GDM1 (cell line): ENCODE data around the gene SBK2.
A peak's percentile ranks its signal among the peaks of the same experiment; 100 is the strongest.
"Not testable (repeated sequence)": the region's sequence is repeated elsewhere in the genome, so short reads cannot be mapped to it uniquely, and the experiment has no call there.

Experiments
- DNase-seq: peaks from one replicate; lab custom pipeline; 2025; lab: John Stamatoyannopoulos, UW

SBK2 gene

DNA sequence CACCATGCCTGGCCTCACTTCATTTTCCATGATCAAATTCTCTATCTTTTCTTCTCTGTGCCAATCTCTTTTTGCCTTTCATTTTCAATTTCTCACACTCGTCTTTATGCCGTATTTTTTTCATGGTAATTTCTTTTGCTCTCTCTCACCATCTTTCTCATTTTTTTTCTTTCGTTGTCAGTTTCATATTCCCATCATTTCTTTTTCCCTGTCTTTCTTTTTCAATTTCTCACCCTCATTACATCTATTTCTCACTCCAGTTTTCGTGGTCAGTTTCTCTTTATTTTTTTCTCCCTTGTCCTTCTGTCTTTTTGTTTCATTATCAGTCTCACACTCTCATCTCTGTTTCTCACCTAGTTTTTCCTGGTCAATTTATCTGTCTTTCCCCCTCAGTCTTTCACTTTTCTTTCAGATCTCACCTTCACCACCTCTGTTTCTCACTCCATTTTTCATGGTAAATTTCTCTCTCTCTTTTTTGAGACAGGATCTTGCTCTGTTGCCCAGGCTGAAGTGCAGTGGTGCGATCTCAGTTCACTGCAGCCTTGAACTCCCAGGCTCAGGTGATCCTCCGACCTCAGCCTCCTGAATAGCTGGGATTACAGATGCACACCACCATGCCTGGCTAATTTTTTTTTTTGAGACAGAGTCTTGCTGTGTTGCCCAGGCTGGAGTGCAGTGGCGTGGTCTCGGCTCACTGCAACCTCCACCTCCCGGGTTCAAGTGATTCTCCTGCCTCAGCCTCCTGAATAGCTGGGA is 34.6 kb downstream of the SBK2 start:
- no peak for DNase-seq

DNA sequence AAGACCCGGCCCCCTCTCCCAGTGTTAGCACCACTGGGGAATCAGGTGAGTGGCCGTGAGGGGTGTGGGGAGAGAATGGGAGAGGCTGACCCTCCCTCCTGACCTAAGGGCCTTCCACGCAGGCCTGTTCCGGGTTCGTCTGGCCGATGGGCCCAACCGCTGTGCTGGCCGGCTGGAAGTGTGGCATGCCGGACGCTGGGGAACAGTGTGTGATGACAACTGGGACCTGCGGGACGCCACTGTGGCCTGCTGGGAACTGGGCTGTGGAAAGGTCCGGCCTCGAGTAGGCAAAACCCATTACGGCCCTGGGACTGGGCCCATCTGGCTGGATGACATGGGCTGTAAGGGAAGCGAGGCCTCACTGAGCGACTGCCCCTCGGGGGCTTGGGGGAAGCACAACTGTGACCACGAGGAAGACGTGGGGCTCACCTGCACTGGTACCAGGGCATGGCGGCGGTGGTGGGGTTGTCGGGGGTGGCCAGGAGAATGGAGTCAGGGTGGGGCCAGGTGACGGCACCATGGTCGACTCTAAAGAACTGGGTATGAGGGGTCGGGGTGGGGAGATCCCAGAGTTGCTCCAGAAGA is 36.5 kb downstream of the SBK2 start:
- DNase-seq, result no peak

DNA sequence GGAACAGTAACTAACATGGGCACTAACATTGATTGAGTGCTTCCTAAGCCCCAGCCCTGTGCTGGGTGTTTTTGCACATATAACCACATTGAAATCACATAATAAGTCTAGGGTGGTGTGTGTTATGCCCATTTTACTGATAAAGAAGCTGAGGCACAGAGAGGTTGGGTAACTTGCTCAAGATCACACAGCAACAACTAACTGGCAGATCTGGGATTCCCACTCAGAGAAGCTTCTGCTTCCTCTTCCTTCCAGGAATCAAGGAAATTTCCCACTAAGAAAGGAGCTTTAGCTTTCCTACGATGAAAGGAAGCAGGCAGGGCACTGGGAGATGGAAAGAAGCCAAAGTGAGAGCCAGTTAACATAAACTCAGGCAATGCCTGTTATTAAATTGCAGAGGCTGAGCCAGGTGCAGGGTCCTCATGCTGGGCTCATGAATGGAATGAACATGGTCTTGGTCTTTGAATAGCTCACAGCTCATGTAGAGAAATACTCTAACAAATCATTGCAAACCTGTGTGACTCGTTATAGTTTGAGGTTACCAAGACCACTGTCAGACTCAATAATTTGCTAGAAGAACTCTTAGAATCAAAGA is 38.6 kb downstream of the SBK2 start:
- no peak for DNase-seq

DNA sequence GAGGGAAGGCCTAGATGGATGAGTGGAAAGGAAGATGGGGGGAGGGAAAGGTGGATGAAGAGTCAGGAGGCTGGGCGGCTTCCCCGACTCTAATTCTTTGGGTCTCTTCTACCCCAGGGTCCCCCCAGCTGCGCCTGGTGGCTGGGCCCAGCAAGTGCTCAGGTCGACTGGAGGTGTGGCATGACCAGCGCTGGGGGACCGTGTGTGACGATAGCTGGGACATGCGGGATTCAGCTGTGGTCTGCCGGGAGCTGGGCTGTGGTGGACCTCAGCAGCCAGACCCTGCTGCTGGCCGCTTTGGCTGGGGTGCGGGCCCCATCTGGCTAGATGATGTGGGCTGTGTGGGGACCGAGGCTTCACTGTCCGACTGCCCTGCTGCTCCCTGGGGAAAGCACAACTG is 39.2 kb downstream of the SBK2 start:
- no peak for DNase-seq

DNA sequence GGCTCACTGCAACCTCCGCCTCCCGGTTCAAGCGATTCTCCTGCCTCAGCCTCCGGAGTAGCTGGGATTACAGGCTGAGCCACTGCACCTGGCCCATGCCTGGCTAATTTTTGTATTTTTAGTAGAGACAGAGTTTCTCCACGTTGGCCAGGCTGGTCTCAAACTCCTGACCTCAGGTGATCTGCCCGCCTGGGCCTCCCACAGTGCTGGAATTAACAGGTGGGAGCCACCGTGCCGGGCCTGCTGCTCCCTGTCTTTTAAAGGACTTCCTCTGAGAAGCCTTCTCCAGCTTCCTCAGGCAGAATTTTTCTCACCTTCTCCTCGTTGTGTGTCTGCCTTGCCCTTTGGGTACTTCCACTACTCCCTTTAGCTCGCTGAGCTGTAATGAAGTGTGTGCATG is 40.1 kb downstream of the SBK2 start:
- not testable (repeated sequence) for DNase-seq

DNA sequence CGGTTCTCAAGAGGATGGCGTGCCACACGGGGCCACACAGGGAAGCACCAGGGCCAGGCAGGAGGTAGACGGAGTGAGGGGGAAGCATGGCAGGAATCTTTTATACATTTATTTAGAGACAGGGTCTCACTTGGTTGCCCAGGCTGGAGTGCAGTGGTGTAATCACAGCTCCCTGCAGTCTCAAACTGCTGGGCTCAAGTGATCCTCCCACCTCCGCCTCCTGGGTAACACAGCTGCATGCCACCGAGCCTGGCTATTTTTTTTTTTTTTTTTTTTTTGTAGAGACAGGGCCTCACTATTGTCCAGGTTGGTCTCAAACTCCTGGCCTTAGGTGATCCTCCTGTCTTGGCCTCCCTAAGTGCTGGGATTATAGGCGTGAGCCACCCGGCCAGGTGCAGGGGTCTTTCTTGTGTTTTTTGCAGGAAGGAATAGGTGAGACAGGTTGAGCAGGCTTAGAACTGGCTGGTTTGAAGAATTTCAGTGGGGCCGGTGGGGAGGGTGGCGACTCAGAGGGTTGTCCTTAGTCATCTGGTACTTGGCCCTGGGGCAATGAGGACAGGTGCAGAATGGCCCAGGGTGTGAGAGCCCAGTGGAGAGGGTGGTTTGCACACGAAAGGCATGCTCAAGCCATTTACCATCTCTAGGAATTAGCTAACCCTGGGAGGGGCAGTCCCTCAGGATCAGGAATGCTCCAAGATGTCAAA is 41.1 kb downstream of the SBK2 start:
- no peak for DNase-seq

DNA sequence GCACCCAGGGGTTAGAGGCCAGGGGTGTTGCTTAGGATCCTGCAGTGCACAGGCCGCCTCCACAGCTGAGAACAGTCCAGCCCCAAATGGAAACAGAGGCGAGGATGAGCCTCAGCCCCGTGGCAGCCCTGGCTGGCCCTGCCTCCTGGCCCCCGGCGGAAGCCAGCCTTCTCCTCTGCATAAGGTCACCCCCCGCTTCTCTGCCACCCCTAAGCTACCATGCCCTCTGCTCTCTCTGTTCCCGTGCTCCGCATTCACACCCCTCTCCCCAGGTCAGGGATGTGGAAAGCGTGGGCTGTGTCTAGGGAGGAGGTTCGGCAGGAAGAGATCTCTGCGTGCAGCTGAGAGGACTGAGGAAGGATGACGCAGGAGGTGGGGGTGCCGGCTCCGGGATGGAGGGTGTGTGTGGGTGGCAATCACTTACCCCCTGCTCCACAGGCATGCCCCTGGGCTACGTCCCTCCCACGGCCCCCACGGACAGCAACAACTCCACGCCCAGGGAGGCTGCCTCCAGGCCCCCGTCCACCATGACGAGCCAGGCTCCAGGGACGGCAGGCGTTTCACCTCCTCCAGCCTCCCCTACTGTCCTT is 42.7 kb downstream of the SBK2 start:
- no peak for DNase-seq

DNA sequence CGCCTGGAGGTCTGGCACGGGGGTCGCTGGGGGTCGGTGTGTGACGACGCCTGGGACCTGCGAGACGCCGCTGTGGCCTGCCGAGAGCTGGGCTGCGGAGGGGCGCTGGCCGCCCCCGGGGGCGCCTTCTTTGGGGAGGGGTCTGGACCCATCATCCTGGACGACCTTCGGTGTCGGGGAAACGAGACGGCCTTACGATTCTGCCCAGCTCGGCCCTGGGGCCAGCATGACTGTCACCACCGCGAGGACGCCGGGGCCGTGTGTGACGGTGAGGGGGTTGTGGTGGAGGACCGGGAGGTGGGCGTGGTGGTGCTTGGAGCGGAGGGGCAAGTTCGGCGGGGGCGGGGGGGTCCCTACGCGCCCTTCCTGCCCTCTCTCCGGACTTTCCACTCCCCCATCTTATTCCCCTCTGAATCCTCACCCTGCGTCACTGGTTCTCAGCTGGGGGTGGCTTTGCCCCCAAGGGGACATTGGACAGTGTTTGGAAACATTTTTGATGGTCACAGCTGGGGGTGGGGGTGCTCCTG is 43.2 kb downstream of the SBK2 start:
- DNase-seq, result no peak

DNA sequence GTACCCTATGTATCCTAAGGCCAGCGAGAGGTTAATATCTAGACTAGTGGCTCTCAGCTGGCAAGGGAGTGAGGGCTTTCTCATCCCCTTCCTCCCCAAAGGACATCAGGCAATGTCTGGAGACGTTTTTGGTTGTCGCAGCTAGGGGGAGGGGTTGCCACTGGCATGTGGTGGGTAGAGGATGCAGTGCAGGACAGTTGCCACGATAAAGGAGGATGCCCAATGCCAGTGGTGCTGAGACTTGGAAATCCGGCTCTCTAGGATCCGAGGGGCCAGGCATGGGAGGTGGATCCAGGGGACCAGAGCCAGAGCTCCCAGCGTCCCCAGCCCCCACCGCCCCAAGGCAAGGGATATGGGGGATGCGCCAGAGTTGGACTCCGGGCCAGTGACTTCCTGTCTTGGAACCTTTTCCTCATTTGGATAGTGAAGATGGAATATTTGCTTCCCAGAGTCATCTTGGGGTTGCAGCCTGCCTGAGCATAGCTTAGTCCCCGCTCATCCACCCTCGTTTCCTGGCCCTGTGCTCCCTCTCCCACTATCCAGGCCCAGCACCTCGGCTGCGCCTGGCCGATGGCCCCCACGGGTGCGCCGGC is 43.8 kb downstream of the SBK2 start:
- no peak for DNase-seq

DNA sequence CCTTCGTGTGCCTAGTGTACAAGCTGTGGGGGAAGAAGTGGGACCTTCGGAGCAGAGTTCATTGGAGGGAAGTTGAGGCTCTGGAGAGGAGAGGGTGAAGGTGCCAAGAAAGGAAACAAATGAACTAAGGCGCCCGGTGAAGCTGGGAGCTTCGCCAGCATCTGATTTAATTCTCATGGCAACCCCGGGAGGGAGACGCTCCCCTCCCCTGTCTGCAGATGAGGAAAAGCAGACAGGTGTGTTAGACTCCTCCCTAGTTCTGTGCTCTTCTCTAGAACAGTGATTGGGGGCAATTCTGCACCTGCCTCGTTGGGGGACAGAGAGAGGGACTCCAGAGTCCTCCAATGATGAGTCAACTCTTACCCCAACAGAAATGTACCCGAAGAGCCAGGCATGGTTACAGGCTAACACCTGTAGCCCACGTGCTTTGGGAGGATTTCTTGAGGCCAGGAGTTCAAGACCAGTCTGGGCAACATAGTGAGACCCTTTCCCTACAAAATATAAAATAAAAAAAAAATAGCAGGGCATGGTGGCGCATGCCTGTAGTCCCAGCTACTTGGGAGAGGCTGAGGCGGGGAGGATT is 44.5 kb downstream of the SBK2 start:
- no peak for DNase-seq

DNA sequence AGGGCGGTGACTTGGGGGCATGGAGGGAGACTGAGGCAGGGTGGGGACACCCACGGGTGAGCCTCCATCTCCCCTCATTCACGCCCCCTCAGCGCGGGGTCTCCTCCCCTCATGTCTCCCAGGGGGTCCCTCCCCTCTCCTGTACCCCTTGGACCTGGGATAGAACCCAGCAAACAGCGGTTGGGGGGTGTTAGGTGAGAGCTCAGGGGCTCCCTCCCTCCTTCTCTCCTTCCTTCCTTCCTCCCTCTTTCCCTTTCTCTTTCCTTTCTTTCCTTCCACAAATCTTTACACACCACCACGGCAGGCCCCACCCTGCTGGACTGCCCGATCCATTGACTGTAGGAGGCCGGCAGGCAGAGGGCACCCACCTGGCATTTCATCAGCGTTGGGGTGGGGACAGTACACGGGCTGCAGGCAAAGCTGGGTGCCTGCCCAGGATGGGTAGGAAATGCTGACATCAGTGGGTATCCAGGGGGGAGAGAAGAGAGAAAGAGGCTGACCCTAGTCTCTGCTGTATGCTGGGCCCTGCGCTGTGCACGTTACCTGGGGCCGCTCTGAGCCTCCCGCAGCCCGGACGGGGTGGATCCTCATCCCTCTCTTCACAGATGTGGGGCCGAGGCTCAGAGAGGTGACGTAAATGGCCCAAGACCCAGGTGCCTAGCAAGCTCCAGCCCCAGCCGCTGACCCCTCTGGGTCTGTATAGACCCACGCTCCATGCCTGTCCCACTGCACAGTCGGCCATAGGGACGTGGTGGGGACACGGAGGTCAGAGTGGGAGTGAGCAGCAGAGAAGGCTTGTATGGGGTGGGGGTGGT is 45.2 kb downstream of the SBK2 start:
- no peak for DNase-seq

DNA sequence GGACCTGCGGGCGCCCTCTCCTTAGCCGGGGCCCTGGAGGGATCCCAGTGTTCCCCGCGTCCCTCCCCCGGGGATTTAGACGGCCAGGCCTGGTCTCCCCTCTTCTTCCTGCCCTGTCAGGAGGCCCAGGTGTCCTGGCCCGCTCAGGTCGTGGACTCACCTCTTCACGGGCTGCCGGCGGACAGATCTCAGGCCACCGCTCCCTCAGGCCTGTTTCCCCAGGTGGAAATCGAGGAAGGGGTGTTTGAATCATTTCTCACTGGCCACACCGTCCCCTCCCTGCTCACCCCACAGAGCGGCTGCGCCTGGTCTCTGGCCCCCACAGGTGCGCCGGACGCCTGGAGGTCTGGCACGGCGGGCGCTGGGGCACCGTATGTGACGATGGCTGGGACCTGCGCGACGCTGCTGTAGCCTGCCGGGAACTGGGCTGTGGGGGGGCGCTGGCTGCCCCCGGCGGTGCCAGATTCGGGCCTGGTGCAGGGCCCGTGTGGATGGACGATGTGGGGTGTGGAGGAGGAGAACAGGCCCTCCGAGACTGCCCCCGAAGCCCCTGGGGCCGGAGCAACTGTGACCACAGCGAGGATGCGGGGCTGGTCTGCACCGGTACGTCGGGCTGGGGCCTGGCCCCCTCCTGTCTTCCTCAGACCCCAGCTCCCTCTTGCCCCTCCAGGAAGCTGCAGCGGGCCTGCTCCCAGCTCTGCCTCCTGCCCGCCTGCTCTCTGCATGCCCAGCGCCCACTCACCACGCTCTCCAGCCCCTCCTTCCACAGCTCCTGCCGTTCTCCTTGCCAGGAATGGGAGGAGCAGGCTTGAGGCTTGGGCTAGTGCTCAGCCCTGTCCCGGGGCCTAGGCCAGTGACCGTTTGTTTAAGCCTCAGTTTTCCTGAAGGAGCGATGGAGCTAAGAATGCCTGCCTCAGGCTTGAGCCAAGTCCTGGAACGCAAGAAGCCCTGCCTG is 46.2 kb downstream of the SBK2 start:
- DNase-seq, result no peak

DNA sequence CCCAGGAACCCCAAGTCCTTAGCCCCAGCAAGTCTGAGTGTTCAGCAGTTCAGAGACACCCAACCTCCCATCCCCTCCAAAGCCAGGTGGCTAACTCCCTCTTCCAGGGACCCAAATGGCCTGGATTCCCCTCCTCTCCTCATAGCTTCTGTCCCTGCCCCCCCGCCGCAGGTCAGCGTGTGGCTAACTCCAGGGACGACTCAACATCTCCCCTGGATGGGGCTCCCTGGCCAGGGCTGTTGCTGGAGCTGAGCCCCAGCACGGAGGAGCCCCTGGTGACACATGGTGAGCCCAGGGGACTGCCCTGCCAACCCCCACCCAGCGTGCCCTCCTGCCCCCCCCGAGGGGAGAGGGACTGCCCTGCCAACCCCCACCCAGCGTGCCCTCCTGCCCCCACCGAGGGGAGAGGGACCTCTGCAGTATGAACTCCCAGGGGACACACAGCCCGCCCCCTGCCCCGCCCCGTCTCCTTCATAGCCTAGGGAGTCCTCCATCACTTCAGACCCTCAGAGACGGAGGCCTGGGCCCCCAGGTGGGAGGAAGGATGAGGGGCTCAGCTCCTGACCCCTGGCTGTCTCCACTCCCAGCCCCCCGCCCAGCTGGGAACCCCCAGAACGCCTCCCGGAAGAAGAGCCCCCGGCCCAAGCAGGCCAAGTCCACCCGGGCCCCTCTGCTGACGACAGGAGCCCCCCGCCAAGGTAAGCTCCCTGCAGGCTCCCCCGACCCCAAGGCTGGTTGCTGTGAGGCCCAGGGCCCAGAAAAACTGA is 47.0 kb downstream of the SBK2 start:
- no peak for DNase-seq

DNA sequence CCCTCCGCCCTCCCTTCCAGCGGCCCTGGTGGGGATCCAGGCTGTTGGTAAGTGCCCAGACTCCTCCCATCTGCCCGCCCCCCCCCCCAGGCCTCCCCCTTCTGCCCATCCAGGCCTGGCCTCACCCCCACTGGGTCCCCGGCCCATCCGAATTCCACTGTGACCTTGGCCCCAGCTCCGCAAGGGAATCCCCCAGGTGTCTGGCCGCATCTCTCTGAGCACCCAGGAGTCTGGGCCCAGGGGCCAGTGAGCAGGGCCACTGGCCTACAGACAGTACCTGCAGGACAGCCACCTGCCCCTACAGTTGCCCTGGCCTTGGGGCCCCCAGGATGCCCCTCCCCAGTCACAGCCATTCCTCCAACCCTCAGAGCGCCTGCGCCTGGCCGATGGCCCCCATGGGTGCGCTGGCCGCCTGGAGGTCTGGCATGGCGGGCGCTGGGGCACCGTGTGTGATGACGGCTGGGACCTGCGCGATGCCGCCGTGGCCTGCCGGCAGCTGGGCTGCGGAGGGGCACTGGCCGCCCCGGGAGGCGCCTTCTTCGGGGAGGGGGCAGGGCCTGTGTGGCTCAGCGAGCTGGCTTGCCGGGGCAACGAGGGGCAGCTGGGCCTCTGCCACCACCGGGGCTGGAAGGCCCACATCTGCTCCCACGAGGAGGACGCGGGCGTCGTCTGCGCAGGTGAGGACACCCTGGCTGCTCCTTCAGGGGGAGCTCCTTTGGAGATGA is 47.8 kb downstream of the SBK2 start:
- no peak for DNase-seq

DNA sequence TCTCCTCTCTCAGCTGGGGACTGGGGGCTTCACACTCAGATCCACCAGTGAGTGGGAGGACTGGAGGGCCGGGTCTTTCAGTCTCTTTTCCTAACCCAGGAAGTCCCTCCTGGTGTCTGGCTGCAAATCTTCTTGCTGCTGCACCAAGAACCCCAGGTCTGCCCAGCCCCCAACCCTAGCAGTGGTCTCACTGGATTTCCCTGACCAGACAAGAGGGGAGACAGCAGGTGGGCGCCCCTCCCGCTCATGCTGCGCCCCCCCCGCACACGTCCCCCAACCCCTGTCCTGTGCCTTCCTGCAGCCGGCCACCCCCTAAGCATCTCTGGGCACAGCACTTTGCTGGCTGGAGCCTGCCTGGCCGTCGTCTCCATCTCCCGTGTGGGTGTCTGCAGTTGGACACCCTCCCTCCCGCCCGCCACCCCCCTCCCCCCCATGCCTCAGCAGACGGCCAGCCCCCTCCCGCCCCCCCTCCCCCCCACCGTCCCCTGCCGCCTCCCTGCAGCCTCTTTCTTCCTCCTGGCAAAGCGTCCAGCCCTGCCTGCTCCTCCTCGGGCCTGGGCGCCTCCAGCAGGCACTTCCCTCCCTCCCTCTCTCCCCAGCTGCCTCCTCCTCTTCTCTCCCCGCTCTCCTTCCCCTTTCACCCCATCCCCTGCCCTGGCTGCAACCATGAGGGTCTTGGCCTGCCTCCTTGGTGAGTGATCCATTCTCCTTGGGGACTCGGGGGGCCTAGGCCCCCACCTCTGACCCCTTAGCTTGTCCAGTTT is 48.8 kb downstream of the SBK2 start, which contains the start of gene SSC5D:
Gene SSC5D, plus strand, starts transcription at position 513 of the 764 bp plus-strand sequence. Its CDS starts 154 bp downstream, at position 667.
- DNase-seq, result peak; percentile 11

DNA sequence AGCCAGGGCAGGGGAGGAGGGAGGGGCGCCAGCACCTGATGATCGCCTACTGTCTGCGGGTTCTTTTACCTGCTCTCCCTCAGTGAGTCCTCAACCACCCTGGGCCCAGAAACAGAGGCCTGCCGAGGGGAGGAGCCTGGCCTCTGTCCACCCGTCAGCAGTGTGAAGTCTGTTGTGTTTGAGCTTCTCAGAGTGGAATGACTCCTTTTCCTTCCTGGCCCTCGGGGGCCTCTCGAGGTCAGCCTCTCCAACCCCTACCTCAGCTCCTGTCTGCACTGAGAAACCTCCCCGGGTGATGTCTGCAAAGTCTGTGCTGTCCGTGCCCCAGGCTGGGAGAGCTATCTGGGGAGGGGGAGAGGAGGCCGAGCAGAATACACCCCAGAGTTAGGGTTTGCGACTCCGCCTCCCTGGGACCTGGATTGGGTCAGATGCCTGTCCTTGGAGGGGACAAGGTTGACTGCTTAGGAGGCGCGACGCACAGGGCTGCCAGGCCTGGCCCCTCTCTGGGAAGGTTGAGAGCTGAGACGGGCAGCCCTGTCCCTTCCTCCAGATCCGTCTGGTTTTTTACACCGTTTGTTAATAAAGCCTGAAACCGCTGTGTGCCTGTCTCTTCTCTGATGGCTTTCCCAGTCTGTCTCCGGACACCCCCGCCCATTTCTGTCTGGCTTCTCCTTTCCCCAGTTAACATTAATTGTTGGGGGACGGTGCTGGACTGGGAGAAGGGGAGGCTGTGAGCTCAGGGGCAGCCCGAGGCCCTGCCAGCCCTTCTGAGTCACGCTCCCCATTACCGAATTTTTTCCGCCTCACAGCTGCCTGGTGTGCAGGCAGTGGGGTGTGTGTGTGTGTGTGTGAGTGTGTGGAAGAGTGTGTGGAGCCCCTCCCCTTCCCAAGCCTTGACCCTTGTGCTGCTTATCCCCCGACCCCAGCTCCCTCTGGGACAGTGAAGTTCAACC is 49.7 kb downstream of the SBK2 start:
- no peak for DNase-seq
